Kidney (tissue), 14 donors: ENCODE results near the gene UBQLN4. TPM values are rescaled to one million over a fixed set of nuclear protein-coding genes. Genes with fewer than 3 reads are reported as not detected.
"Not testable (repeated sequence)": the region's sequence is repeated elsewhere in the genome, so short reads cannot be mapped to it uniquely, and the experiment has no call there.

Source experiments
- DNase-seq, 5 donors: peaks; one replicate each; pipeline ENCODE4 v3.0.0-alpha.2; 2013 to 2020
- FAIRE-seq: peaks from 2 replicates; lab custom pipeline; 2012; peaks lifted over from hg19 to GRCh38; lab: Jason Lieb, UNC
- H3K27ac ChIP-seq, 2 donors: one replicate each; pipeline ENCODE4 v1.7.0; 2013; ENCODE audit warnings: low read depth in 2 of 2, low read length in 2 of 2, inconsistent platforms in 1 of 2
- H3K27me3 ChIP-seq: one replicate; pipeline ENCODE4 v1.7.1; 2013; ENCODE audit warnings: low read length, inconsistent platforms; ENCODE audit not compliant: control insufficient read depth, insufficient read depth
- H3K36me3 ChIP-seq, 3 donors: one replicate each; pipeline versions ENCODE4 v1.7.0 to v1.7.1; 2013; ENCODE audit warnings: low read length in 3 of 3, control low read depth in 1 of 3, inconsistent platforms in 1 of 3; ENCODE audit not compliant: insufficient read depth in 3 of 3, control insufficient read depth in 2 of 3
- H3K4me1 ChIP-seq, 3 donors: one replicate each; pipeline versions ENCODE4 v1.7.0 to v1.7.1; 2013; ENCODE audit warnings: low read length in 3 of 3, inconsistent platforms in 1 of 3, low read depth in 1 of 3; ENCODE audit not compliant: control insufficient read depth in 2 of 3, insufficient read depth in 2 of 3
- H3K4me3 ChIP-seq, 3 donors: one replicate each; pipeline versions ENCODE4 v1.7.0 to v1.8.1; 2013; ENCODE audit warnings: low read length in 3 of 3, control low read depth in 1 of 3, inconsistent platforms in 1 of 3
- H3K9ac ChIP-seq, 3 donors: one replicate each; pipeline versions ENCODE4 v1.7.0 to v1.7.1; 2013; ENCODE audit warnings: low read length in 3 of 3, control low read depth in 1 of 3, inconsistent platforms in 1 of 3
- H3K9me3 ChIP-seq, 3 donors: one replicate each; pipeline versions ENCODE4 v1.7.0 to v1.7.1; 2013; ENCODE audit warnings: low read length in 3 of 3, control low read depth in 1 of 3, inconsistent platforms in 1 of 3; ENCODE audit not compliant: control insufficient read depth in 2 of 3, insufficient read depth in 1 of 3
- CTCF ChIP-seq: IDR thresholded peaks from 3 replicates; pipeline ENCODE4 v1.5.1; 2012; ENCODE audit warnings: mild to moderate bottlenecking, moderate library complexity, borderline replicate concordance; ENCODE audit not compliant: insufficient read depth; ENCODE audit errors: extremely low read depth
- intact Hi-C: fragments of 100-400 bp; cut with DNase I; formaldehyde crosslinking; loops from one replicate; pipeline ENCODE4 v1.11.1; 2022
- polyA plus RNA-seq: library from polyadenylated mRNA; stranded (reverse); fragments of 350-450 nt; fragmentation: Illumina TruSeq; extraction: RNeasy Lipid Tissue Mini Kit (QIAGEN cat#74804); gene quantifications from one replicate; pipeline ENCODE4 v1.2.3, GENCODE V29; 2014; ENCODE audit warnings: low read depth, low replicate concordance; ENCODE audit not compliant: insufficient read depth
- total RNA-seq: library from RNA; stranded (reverse); fragmentation: NEBNext Ultra II Directional; extraction: Animal tissue kit (Norgen Biotek cat#: 25700); gene quantifications from one replicate; pipeline ENCODE4 v1.2.1, GENCODE V29; 2021
- donor health status: control.
- donor health status: control.
- donor health status: control.
- donor health status: control.
- donor health status: control.
- donor health status: DM: yes; HTN: yes; CAD: no.
- donor health status: Normal renal cell carcinoma (clear cell type).

UBQLN4 gene
- total and polyA plus RNA-seq, 2 donors from 2014 or later: 24.5 to 24.6 TPM

GRCh38 chr1:156042828-156043227 lies 10.8 kb downstream of the UBQLN4 start:
- no peaks in the 10 kb centered on the region for H3K27me3 ChIP-seq
- H3K36me3 ChIP-seq: peaks cover 2 to 9% (median 8%) of the 10 kb centered on the region in 3 donors
- no peak overlapping the region for H3K9ac ChIP-seq
- no peak for FAIRE-seq
- peaks cover 0 to 6% (median 0%) of the 10 kb centered on the region in 3 donors for H3K4me1 ChIP-seq
- no peak overlapping the region for H3K4me3 ChIP-seq
- H3K27ac ChIP-seq: no peak overlapping the region
- DNase-seq: no peak
- TF ChIP-seq CTCF: no peak
- intact Hi-C loops: no loop called here
- H3K9me3 ChIP-seq: no peaks in the 10 kb centered on the region

GRCh38 chr1:156034991-156035390 lies 18.6 kb downstream of the UBQLN4 start:
- H3K4me3 ChIP-seq, FAIRE-seq, H3K27ac ChIP-seq, H3K27me3 ChIP-seq, H3K9me3 ChIP-seq, H3K4me1 ChIP-seq, H3K36me3 ChIP-seq, intact Hi-C loops, H3K9ac ChIP-seq, DNase-seq: not testable (repeated sequence)

GRCh38 chr1:156033011-156033410 lies 20.6 kb downstream of the UBQLN4 start:
- H3K4me1 ChIP-seq: no peaks in the 10 kb centered on the region
- H3K4me3 ChIP-seq: no peak overlapping the region
- H3K9ac ChIP-seq: no peak overlapping the region
- FAIRE-seq (no peak), DNase-seq (no peak)
- H3K27me3 ChIP-seq: no peaks in the 10 kb centered on the region
- TF ChIP-seq CTCF: no peak
- H3K36me3 ChIP-seq: peaks cover 0 to 5% (median 2%) of the 10 kb centered on the region in 3 donors
- no peaks in the 10 kb centered on the region for H3K9me3 ChIP-seq
- no peak overlapping the region for H3K27ac ChIP-seq
- intact Hi-C loops: no loop called here

- intact Hi-C loops: no loop called here
Observed at GRCh38 chr1:156026588-156026987, 27.0 kb downstream of the UBQLN4 start.

More at GRCh38 chr1:156026588-156026987, 27.0 kb downstream of the UBQLN4 start:
- Histone ChIP-seq H3K36me3 (no peaks in the 10 kb centered on the region), H3K4me1 (no peaks in the 10 kb centered on the region), H3K27ac (no peak overlapping the region), H3K9ac (no peak overlapping the region), H3K4me3 (no peak overlapping the region), H3K27me3 (no peaks in the 10 kb centered on the region), H3K9me3 (no peaks in the 10 kb centered on the region)
- no peak for TF ChIP-seq CTCF
- DNase-seq (no peak), FAIRE-seq (no peak)
